ENCODE results near the gene IKZF3.

DNA sequence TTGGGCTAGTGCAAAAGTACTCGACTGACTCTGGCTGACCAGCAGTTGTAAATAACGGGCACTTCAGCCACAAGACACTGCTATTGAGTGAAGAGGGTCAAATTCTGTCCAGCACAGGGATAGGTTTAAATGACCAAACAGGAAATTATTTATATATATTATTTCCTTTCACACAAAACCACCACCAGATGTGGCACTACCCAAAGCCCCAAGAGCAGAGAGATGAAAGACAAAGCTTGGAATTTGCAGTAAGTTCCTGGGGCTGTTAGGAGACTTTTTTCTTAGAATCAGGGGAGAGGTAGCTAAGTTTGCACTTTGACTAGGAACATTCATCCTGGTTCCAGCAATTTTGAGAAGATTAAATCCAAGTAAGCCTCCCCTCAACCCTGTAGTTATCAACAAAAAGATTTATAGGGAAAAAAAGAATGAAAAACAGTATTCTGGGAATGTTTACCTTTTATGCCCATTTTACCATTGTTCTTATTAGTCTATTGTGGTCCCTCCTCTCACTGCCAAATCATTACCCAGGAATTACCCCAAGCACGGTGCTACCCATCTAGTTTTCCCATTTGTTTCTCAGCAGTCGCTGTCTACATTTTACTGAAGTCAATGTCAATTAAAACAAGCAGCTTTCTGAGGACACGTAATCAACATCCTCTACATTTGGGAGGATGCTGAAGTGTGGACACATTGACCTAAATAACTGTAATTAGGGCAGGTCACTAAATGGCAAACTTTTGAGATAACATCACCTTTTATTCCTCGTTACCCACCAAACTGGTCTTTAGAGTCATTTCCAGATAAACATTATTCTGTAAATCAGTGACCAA lies 82.9 kb downstream of the IKZF3 start:
- TF ChIP-seq EZH2phosphoT487 (IDR thresholded peaks at IDR 0.05; ENCODE audit: borderline replicate concordance, low read length), result no peak
- TF ChIP-seq CTCF (conservative IDR thresholded peaks at IDR 0.05; ENCODE audit: low read depth, low read length), result no peak
- no peak for TF ChIP-seq EZH2 (IDR thresholded peaks at IDR 0.05; ENCODE audit: low read length, unreplicated experiment)
